Hematopoietic multipotent progenitor cell treated with erythropoietin and hydrocortisone succinate and interleukin-3 and kit ligand, for 4 days (in vitro differentiated cells): Measurements from ENCODE around the gene SPATA21.

ENCODE experiments used
- DNase-seq: peaks from one replicate; pipeline ENCODE4 v3.0.0-alpha.2; 2015

The SPATA21 gene

DNA sequence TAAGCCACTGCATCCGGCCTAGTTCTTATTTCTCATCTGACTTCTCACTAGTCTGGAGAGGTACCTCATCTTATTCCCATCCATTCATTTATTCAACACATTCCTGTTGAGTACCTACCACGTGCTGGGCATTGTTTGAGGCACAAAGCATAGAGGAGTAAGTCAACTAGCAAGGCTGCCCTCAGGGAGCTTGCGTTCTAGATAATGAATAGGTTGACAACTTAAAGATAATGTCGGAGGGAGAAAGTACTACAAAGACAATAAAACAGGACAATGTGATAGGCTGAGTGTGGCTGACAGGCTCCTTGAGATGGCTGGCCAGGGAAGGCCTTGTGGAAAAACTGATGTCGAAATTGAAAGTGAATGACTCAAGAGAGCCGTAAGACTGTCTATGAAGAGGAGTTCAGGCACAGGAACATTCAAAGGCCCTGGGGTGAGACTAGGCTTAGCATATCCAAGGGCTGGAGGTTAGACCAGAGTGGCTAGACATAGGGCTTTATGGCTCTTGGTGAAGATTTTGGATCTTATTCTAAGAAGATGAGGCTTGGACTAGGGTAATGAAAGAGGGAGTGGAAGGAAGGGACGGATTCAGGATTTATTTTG lies 18.3 kb downstream of the SPATA21 start:
- DNase-seq = no peak

DNA sequence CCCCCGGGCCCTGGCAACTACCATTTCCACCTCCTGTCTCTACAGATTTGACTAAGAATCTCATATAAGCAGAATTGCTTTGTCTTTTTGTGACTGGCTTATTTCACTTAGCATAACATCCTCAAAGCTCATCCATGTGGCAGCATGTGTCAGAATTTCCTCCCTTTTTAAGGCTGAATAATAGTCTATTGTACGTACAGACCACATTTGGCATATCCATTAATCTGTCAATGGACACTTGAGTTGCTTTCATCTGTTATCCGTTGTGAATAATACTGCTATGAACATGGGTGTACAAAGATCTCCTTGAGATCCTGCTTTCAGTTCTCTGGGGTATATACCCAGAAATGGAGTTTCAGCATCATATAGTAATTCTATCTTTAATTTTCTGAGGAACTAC lies 24.0 kb downstream of the SPATA21 start:
- no peak for DNase-seq

GRCh38 chr1:16410803-16411202 lies 26.4 kb downstream of the SPATA21 start:
- no peak for DNase-seq

DNA sequence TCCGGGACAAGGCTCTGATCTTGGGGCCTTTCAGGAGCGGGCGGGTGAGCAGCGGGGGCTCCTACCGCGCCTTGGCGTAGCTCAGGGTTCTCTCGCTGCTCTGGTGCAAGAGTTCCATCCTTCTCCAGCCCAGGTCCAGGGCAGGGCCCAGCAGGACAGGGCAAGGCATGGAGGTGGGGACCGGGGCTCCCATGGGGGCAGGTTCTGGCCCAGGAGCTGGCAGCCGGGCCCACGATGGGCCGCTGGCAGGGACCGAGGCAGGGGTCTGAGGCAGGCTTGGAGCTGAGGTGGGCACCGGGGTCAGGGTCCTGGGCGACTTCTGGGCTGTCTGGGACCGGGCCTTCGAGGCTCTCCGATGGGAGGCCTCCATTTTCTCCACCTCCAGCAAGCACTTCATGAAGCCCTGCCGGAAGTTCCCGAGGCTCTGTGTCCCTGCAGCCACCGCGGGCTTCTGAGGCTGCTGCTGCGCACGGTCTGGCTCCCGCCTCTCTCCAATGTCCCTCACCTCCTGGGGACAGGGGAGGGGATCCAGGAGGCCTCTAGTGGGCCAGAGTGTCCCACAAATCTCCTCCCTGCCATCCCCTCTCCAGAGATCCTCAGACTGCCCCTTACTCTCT lies 27.6 kb downstream of the SPATA21 start:
- DNase-seq = no peak

GRCh38 chr1:16406868-16407267 lies 30.4 kb downstream of the SPATA21 start:
- DNase-seq = no peak

DNA sequence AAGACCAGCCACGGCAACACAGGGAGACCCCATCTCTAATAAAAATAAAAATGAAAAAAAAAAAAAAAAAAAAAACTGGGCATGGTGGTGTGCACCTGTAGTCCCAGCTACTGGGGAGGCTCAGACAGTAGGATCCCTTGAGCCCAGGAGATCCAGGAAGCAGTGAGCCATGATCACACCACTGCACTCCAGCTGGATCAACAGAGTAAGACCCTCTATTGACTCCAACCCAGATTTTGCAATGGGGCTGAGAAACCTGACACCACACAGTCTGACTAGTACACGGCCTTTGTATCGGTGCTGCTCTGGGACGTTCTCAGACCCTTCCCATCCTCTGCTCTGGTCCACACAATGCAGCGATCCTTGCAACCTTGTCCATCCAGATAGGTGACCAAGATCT lies 31.8 kb downstream of the SPATA21 start:
- no peak for DNase-seq

- DNase-seq = no peak
Measured at GRCh38 chr1:16402742-16403141, 34.5 kb downstream of the SPATA21 start.

DNA sequence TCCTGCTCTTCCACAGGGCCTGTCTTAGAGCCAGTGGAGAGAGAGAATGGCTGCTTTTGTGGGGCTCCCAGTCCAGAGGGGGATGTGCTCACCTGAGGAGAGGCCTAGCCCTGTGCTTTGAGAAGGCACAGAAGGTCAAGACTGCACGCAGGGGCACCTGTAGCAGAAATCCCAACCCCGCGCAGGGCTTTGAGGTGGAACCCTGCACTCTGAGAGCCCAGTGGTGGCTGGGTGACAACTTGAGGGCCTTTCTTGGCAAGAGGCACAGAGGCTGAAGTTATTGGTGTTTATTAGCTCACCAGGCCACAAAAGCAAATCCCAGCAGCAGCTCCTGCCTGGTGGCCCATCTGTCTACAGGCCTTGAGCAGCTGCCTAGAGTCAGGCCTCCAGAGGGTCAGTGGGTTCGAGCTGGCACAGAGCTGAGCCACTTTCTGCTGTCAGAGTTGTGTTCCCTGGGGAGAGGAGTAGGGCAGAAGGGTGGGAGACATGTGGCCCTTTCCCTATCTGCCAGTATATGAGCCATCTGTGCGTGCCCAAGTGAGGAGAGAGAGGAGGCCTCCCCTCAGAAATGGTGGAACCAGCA lies 38.8 kb downstream of the SPATA21 start:
- DNase-seq = no peak

GRCh38 chr1:16397120-16397519 lies 40.1 kb downstream of the SPATA21 start:
- DNase-seq = no peak

GRCh38 chr1:16396591-16396990 lies 40.6 kb downstream of the SPATA21 start:
- DNase-seq = no peak

DNA sequence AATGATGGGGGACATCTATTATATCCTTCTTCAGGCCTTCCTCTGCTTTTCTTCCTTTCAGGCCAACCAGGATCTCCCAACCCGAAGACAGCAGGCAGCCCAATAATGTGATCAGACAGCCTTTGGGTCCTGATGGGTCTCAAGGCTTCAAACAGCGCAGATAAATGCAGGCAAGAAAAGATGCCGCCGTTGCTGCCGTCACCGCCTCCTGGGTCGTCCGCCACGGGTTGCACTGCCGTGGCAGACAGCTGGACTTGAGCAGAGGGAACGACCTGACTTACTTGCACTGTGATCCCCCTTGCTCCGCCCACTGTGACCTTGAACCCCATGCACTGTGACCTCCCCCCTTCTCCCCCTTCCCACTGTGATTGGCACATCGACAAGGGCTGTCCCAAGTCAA lies 42.2 kb downstream of the SPATA21 start:
- no peak for DNase-seq

DNA sequence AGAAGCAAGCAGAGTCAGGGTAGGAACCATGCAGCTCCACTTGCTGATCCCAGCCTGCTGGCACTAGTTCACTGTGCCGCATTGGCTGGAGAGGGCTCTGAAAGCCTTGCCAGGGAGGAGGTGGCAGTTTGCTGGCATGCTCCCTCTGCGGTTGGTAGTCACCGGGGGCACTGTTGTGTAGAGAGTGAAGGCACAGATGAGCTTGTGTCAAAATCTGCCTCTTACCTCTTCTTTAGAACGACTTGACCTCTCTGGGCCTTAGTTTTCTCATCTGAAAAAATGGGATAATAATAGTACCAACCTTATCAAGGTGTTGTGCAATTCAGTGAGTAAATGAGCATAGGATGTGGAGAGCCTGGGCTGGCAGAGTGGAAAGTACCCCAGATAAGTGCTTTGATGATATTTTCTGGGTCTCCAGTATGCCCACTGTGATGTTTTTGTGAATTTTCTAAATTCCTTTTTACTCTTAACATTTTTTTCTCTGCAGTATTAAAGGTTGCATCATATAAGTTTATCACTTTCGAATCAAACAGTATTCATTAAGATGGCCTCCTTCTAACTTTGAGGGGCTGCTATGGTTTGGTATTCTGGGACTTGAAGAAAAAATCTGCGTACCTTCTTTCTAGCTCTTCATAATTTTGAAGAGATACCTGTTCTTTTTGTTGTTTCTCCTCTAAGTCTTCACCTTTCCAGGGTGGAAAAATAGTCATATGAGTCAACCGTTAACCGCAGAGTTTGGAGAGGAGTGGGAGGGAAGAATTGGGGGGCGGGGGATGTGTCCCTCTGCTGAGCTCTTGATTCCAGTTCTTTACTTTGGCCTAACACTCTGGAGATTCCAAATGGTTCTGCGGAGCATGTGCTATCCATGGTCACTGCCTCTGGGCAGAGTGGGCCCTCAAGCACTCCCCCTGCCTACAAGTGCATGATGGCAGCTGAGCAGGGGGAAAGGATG lies 43.4 kb downstream of the SPATA21 start:
- DNase-seq = peak; percentile 32

- no peak for DNase-seq
Measured at GRCh38 chr1:16392740-16393569, 44.3 kb downstream of the SPATA21 start.

DNA sequence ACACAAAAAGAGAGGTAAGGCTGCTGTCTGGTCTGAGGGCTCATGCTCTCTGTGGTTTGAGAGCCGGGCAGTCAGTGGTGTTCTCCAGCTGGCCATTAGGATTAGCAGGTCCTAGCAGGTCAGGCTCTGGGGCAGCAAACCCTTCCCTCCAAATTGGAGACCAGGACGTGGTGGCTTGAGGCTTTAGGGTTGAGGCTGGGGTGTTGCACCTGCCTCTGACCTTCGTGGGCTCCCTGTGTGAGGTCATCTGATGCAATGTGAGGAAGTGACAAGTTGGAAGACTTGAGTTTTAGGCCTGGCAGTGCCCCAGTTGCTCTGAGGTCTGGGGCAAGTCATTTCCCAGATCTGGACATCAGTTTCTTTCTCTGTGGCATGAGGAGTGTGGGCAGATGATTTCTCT lies 45.8 kb downstream of the SPATA21 start:
- DNase-seq = peak; percentile 50

GRCh38 chr1:16387201-16388188 lies 49.7 kb downstream of the SPATA21 start:
- DNase-seq = peak; percentile 22

GRCh38 chr1:16386454-16387113 lies 50.6 kb downstream of the SPATA21 start:
- DNase-seq = peak; percentile 42

DNA sequence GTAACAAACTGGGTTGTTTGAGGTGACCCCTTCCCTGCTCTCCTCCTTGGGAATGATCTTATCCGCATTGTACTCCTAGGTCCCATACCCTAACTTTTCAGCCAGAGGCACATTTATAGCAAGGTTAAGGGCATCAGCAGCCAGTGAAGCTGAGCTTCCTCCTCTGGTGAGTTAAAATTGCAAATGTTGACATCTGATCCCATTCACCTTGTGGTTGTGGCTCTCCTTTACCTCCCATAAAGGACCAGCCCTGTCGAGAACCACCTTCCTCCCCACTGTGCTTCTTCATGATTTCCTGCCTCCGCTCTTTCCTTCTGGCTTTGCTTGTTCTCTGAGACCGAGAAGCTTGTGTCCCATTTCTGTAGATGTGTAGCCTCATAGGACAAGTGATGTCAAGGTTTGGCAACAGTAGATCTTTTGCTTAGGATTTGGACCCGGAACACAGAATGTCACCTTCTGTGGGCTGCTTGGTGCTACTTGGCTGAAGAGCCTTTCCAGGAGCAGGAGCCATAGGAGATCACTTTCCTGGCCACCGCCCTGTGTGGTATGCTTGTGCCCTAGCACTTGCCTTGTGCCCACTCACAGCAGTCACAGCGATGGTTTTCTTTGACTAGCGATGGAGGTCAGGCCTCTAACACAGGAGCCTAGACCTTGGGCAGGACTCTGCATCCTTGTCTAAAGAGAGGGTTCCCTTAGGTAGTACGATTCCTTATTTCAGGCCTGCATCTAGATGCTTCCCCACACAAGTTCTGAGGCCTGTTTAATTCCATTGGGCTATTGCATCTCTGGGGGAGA lies 51.4 kb downstream of the SPATA21 start:
- DNase-seq = no peak

GRCh38 chr1:16383888-16384287 lies 53.3 kb downstream of the SPATA21 start:
- DNase-seq = no peak

DNA sequence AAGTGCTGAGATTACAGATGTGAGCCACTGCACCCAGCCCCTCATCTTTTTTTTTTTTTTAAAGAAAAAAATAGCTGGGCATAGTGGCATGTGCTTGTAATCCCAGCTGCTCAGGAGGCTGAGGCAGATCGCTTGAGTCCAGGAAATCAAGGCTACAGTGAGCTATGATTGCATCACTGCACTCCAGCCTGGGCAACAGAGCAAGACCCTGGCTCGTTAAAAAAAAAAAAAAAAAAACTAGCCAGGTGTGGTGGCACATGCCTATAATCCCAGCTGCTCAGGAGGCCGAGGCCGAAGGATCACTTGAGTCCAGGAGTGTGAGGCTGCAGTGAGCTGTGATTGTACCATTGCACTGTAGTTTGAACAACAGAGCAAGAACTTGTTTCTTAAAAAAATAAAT lies 56.4 kb downstream of the SPATA21 start:
- no peak for DNase-seq

GRCh38 chr1:16378443-16378842 lies 58.8 kb downstream of the SPATA21 start:
- no peak for DNase-seq
